Measurements from ENCODE around the gene OFD1.

Gene OFD1

GRCh38 chrX:13734278-13735172 is at the start of gene OFD1, which contains the start of gene TRAPPC2:
OFD1 (plus strand) TSS chrX:13734748; CDS start chrX:13735072, 324 bp downstream.
TRAPPC2 (minus strand) TSS chrX:13734620; CDS start chrX:13719963, 14,657 bp downstream.
- peak; percentile 92 for DNase-seq

- no peak for DNase-seq
Measured at GRCh38 chrX:13685126-13685763, 49.3 kb upstream of the OFD1 start.

GRCh38 chrX:13687203-13687602 is 47.3 kb upstream of the OFD1 start:
- DNase-seq, result no peak

- no peak for DNase-seq
Measured at GRCh38 chrX:13688384-13688957, 46.1 kb upstream of the OFD1 start.

- DNase-seq, result peak; percentile 70
Measured at GRCh38 chrX:13688958-13689740, 45.4 kb upstream of the OFD1 start, which contains the start of gene RAB9A. RAB9A (plus strand) TSS chrX:13689128; CDS start chrX:13708747, 19,619 bp downstream.

GRCh38 chrX:13689741-13690211 is 44.8 kb upstream of the OFD1 start:
- DNase-seq, result no peak

- no peak for DNase-seq
Measured at GRCh38 chrX:13690836-13691235, 43.7 kb upstream of the OFD1 start.

- no peak for DNase-seq
Measured at GRCh38 chrX:13691841-13692371, 42.6 kb upstream of the OFD1 start.

GRCh38 chrX:13692771-13693231 is 41.7 kb upstream of the OFD1 start:
- no peak for DNase-seq

GRCh38 chrX:13693341-13693961 is 41.1 kb upstream of the OFD1 start:
- DNase-seq, result no peak

- no peak for DNase-seq
Measured at GRCh38 chrX:13694359-13694758, 40.2 kb upstream of the OFD1 start.

GRCh38 chrX:13694983-13695382 is 39.6 kb upstream of the OFD1 start:
- DNase-seq, result no peak

- no peak for DNase-seq
Measured at GRCh38 chrX:13695601-13696115, 38.9 kb upstream of the OFD1 start.

GRCh38 chrX:13697455-13697854 is 37.1 kb upstream of the OFD1 start:
- no peak for DNase-seq

- DNase-seq, result no peak
Measured at GRCh38 chrX:13697976-13698375, 36.6 kb upstream of the OFD1 start.

- DNase-seq, result no peak
Measured at GRCh38 chrX:13698432-13698831, 36.1 kb upstream of the OFD1 start.

GRCh38 chrX:13699183-13699826 is 35.2 kb upstream of the OFD1 start:
- no peak for DNase-seq

- no peak for DNase-seq
Measured at GRCh38 chrX:13700380-13700779, 34.2 kb upstream of the OFD1 start.

GRCh38 chrX:13702111-13702789 is 32.3 kb upstream of the OFD1 start:
- no peak for DNase-seq

GRCh38 chrX:13703135-13703534 is 31.4 kb upstream of the OFD1 start:
- no peak for DNase-seq
